PC-3 (cell line): ENCODE results near the gene TSBP1.

Source experiments
- CTCF ChIP-seq: fragments of 300-600 bp; sonication (generic); conservative IDR thresholded peaks from 2 replicates; pipeline ENCODE4 v1.5.1; 2017; ENCODE audit warnings: antibody characterized with exemption, low read depth, mild to moderate bottlenecking, low read length
- EZH2 ChIP-seq: fragments of 300-600 bp; sonication (generic); IDR thresholded peaks from one replicate; pipeline ENCODE4 v1.6.1; 2017; ENCODE audit warnings: antibody characterized with exemption, mild to moderate bottlenecking, low read length; ENCODE audit not compliant: unreplicated experiment
- EZH2phosphoT487 ChIP-seq: fragments of 300-600 bp; sonication (generic); IDR thresholded peaks from 2 replicates; pipeline ENCODE4 v1.6.1; 2018; ENCODE audit warnings: mild to moderate bottlenecking, antibody characterized with exemption, low read length, borderline replicate concordance

- TF ChIP-seq EZH2, result no peak
- TF ChIP-seq EZH2phosphoT487, result no peak
- no peak for TF ChIP-seq CTCF
Measured at GRCh38 chr6:32406197-32406596, 34.5 kb upstream of the TSBP1 start.
